BLaER1 treated with 17β-estradiol and CSF1 and Interleukin-3, amounts not matched to agents 10 nM and 100 nM (cell line): Measurements from ENCODE around the gene USB1.

Experiments
- H3K27ac ChIP-seq, 11 experiments: shearing (Covaris generic); formaldehyde crosslinking; 2 replicates each; pipeline ENCODE4 v1.8.1; 2022
- H3K27me3 ChIP-seq, 11 experiments: shearing (Covaris generic); formaldehyde crosslinking; 2 replicates each; pipeline ENCODE4 v1.8.1; 2022
- H3K36me3 ChIP-seq, 11 experiments: shearing (Covaris generic); formaldehyde crosslinking; 2 replicates each; pipeline ENCODE4 v1.8.1; 2022
- H3K4me1 ChIP-seq, 10 experiments: shearing (Covaris generic); formaldehyde crosslinking; 2 replicates each; pipeline ENCODE4 v1.8.1; 2022
- H3K4me2 ChIP-seq, 11 experiments: shearing (Covaris generic); formaldehyde crosslinking; 2 replicates each; pipeline ENCODE4 v1.8.1; 2022
- H3K4me3 ChIP-seq, 10 experiments: shearing (Covaris generic); formaldehyde crosslinking; 2 replicates each; pipeline ENCODE4 v1.8.1; 2022
- H3K9ac ChIP-seq, 11 experiments: shearing (Covaris generic); formaldehyde crosslinking; 2 replicates each; pipeline ENCODE4 v1.8.1; 2022
- H3K9me3 ChIP-seq, 11 experiments: shearing (Covaris generic); formaldehyde crosslinking; replicated peaks in 1 of 11; 2 replicates each; pipeline ENCODE4 v1.8.1; 2022
- H4K20me1 ChIP-seq, 11 experiments: shearing (Covaris generic); formaldehyde crosslinking; 2 replicates each; pipeline ENCODE4 v1.8.1; 2022
- Cebpa-rat ChIP-seq, 11 experiments: shearing (Covaris generic); IDR thresholded peaks; 2 replicates each; pipeline ENCODE4 v1.8.1; 2022

USB1 gene

GRCh38 chr16:58024486-58025350, 23.5 kb downstream of the USB1 start:
- no peak overlapping the region for H3K27ac ChIP-seq
- peaks cover 41 to 64% (median 50%) of the 10 kb centered on the region in 10 experiments for H3K4me1 ChIP-seq
- TF ChIP-seq Cebpa-rat (IDR thresholded peaks at IDR 0.05) = no peak

DNA sequence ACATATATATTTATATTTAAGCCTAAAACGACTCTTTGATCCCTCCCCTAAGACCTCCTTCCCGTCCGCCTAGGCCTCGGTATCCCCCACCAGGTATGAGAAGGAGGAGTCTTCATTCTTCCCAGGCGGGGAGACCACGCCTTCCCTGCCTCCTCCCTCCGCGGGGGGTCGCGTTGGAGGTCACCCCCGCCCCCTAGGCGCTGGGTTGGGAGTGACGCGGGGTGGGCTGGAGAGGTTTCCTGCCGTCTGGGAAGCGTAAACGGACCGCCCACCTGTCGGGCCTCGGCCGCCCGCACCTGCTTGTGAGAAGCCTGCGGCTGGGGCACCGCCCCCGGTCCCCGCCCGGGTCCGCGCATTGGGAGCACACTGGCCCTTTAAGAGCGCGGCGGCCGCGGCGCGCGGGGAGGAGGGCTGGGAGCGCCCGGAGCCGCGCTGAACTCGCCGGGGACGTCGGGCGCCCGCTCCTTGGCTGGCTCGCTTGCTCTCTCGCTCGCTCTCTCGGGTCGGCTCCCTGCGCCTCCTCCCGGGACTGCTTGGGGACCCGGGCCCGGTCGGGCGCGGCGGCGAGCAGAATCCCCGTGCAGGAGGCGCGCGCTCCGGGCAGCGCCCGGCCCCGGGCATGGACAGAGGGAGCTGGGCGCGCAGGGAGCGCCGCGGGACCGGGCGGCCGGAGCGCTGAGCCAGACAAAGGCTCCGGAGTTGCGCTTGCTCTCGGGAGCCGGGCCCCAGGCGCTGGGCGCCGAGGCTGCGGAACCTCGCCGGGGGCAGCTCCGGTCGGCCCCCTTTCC, 24.3 kb downstream of the USB1 start, which contains the start of gene MMP15:
MMP15 (plus strand) TSS at position 404 of the 788 bp plus-strand sequence. CDS start 597 bp downstream, outside the sequence.
- Histone ChIP-seq H3K9ac (peak within 1 kb of the TSS; percentile 43 to 73 (median 67)), H3K9me3 (no peaks in the 10 kb centered on the region), H3K27ac (no peak within 1 kb of the TSS), H3K27me3 (peaks cover 48 to 75% (median 64%) of the 10 kb centered on the region in 11 experiments), H3K4me3 (peak within 1 kb of the TSS; percentile 62 to 72 (median 67)), H3K4me1 (peaks cover 34 to 58% (median 43%) of the 10 kb centered on the region in 10 experiments), H4K20me1 (peaks cover 5 to 82% (median 46%) of the 10 kb centered on the region in 11 experiments; a peak in 21 of 22 replicates), H3K36me3 (peaks cover 0 to 16% (median 0%) of the 10 kb centered on the region in 11 experiments; a peak in 6 of 22 replicates), H3K4me2 (peak within 1 kb of the TSS; percentile 88 to 100 (median 98))
- no peak for TF ChIP-seq Cebpa-rat (IDR thresholded peaks at IDR 0.05)

More at GRCh38 chr16:58024486-58025350, 23.5 kb downstream of the USB1 start:
- Histone ChIP-seq H3K27me3 (peaks cover 48 to 75% (median 64%) of the 10 kb centered on the region in 11 experiments), H4K20me1 (peaks cover 10 to 90% (median 53%) of the 10 kb centered on the region in 11 experiments; a peak in 21 of 22 replicates), H3K4me3 (peak overlapping the region; percentile 62 to 72 (median 67)), H3K9me3 (no peaks in the 10 kb centered on the region), H3K9ac (peak overlapping the region in 9 of 11 experiments; percentile 11 to 73 (median 68); a peak in 14 of 22 replicates), H3K4me2 (peak overlapping the region; percentile 88 to 100 (median 98)), H3K36me3 (peaks cover 0 to 22% (median 5%) of the 10 kb centered on the region in 11 experiments; a peak in 10 of 22 replicates)

DNA sequence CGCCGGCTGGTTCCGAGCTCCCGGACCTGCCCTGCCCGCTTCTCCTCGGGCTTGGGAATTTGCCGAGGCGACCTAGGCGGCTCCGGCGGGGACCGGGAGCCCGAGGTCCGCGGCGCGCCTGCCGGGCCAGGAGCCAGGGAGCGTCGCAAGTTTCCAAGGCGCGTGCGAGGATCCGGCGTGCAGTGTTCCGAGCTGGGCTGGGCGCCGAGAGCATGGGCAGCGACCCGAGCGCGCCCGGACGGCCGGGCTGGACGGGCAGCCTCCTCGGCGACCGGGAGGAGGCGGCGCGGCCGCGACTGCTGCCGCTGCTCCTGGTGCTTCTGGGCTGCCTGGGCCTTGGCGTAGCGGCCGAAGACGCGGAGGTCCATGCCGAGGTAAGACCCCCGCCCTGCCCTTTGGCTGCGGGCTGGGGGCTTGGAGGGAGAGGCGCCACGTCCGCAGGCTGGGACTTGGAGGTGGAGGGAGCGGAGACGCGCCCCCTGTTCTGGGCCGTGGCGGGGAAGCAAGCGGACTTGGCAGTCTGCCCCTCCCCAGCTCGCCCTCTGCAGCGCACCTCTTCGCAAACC, 25.0 kb downstream of the USB1 start:
- peak overlapping the region; percentile 88 to 100 (median 98) for H3K4me2 ChIP-seq
- peak overlapping the region; percentile 43 to 73 (median 67) for H3K9ac ChIP-seq
- H3K4me3 ChIP-seq = peak overlapping the region; percentile 62 to 72 (median 67)
- peaks cover 48 to 75% (median 64%) of the 10 kb centered on the region in 11 experiments for H3K27me3 ChIP-seq
- H3K9me3 ChIP-seq = no peaks in the 10 kb centered on the region
- TF ChIP-seq Cebpa-rat (IDR thresholded peaks at IDR 0.05) = no peak
- H3K4me1 ChIP-seq = peaks cover 34 to 59% (median 45%) of the 10 kb centered on the region in 10 experiments
- H3K36me3 ChIP-seq = peaks cover 0 to 11% (median 0%) of the 10 kb centered on the region in 11 experiments; a peak in 6 of 22 replicates
- H3K27ac ChIP-seq = no peak overlapping the region
- peaks cover 0 to 75% (median 42%) of the 10 kb centered on the region in 11 experiments; a peak in 21 of 22 replicates for H4K20me1 ChIP-seq

DNA sequence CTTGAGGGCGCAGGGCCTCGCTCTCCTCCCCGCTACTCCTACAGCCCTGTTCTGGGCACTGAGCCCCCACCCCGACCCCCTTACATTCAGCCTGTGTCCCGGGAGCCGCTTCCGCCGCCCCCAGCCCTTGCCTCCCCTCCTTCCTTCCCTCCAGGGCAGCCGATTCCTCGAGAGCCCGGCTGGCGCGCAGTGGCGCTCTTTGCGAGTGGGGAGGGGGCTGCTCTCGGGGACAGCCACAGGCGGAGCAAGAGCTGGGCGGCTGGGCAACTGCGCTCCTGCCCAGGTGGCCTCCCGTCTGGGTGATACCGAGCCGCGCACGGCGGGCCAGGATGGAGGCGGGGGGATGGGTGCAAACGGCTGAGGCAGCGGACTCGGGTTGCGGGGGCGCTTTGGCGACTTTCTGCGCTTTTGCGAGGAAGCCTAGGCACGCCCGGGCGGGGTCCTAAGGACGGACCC, 25.5 kb downstream of the USB1 start:
- peaks cover 0 to 5% (median 0%) of the 10 kb centered on the region in 11 experiments; a peak in 1 of 22 replicates for H3K36me3 ChIP-seq
- no peak for TF ChIP-seq Cebpa-rat (IDR thresholded peaks at IDR 0.05)
- peaks cover 34 to 65% (median 45%) of the 10 kb centered on the region in 10 experiments for H3K4me1 ChIP-seq
- peak overlapping the region; percentile 62 to 72 (median 67) for H3K4me3 ChIP-seq
- peak overlapping the region; percentile 88 to 100 (median 98) for H3K4me2 ChIP-seq
- no peaks in the 10 kb centered on the region for H3K9me3 ChIP-seq
- peaks cover 0 to 71% (median 42%) of the 10 kb centered on the region in 11 experiments; a peak in 20 of 22 replicates for H4K20me1 ChIP-seq
- no peak overlapping the region for H3K27ac ChIP-seq
- H3K9ac ChIP-seq = peak overlapping the region; percentile 12 to 73 (median 59); a peak in 14 of 22 replicates
- peaks cover 48 to 75% (median 64%) of the 10 kb centered on the region in 11 experiments for H3K27me3 ChIP-seq

GRCh38 chr16:58027161-58027915, 26.1 kb downstream of the USB1 start:
- H3K36me3 ChIP-seq = no peaks in the 10 kb centered on the region
- H3K4me2 ChIP-seq = peak overlapping the region; percentile 88 to 100 (median 98)
- peaks cover 0 to 65% (median 37%) of the 10 kb centered on the region in 11 experiments; a peak in 20 of 22 replicates for H4K20me1 ChIP-seq
- TF ChIP-seq Cebpa-rat (IDR thresholded peaks at IDR 0.05) = no peak
- H3K4me3 ChIP-seq = peak overlapping the region; percentile 62 to 72 (median 67); a peak in 19 of 20 replicates
- no peak overlapping the region for H3K27ac ChIP-seq
- H3K27me3 ChIP-seq = peaks cover 48 to 73% (median 64%) of the 10 kb centered on the region in 11 experiments
- no peaks in the 10 kb centered on the region for H3K9me3 ChIP-seq
- H3K4me1 ChIP-seq = peaks cover 33 to 63% (median 45%) of the 10 kb centered on the region in 10 experiments
- peak overlapping the region in 2 of 11 experiments; percentile 71 to 72; a peak in 2 of 22 replicates for H3K9ac ChIP-seq

DNA sequence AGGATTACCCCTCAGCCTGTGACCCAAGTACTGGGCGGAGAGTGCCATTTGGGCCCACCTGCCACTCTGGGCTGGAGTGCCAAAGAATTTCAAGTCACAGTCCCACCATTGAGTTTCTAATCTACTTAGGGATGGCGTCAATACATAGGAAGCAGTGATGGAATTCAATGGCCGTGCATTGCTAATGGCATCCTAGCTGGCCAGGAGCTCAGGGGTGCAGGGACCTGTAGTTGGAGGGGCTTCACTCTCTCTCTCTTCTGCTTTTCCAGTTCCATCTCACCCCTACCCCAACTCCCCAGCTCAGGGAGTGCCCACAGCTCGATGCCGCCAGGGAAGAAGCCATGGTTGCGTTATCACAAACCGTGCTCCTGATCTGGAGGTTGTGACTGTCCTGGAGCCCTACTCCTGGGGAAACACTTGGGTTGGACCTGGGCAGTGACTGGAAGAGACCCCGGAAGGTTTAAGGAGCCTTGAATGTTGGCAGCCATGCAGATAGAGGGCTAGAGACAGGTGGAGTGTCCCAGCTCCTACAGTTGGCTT, 26.8 kb downstream of the USB1 start:
- no peak overlapping the region for H3K9ac ChIP-seq
- H3K4me2 ChIP-seq = peak overlapping the region in 3 of 11 experiments; percentile 8 to 51 (median 15); a peak in 3 of 22 replicates
- H3K27me3 ChIP-seq = peaks cover 48 to 67% (median 61%) of the 10 kb centered on the region in 11 experiments
- no peak for TF ChIP-seq Cebpa-rat (IDR thresholded peaks at IDR 0.05)
- H3K27ac ChIP-seq = no peak overlapping the region
- H3K9me3 ChIP-seq = no peaks in the 10 kb centered on the region
- H3K4me3 ChIP-seq = no peak overlapping the region
- H3K4me1 ChIP-seq = peaks cover 26 to 56% (median 39%) of the 10 kb centered on the region in 10 experiments
- no peaks in the 10 kb centered on the region for H3K36me3 ChIP-seq
- H4K20me1 ChIP-seq = peaks cover 0 to 58% (median 30%) of the 10 kb centered on the region in 11 experiments; a peak in 19 of 22 replicates

DNA sequence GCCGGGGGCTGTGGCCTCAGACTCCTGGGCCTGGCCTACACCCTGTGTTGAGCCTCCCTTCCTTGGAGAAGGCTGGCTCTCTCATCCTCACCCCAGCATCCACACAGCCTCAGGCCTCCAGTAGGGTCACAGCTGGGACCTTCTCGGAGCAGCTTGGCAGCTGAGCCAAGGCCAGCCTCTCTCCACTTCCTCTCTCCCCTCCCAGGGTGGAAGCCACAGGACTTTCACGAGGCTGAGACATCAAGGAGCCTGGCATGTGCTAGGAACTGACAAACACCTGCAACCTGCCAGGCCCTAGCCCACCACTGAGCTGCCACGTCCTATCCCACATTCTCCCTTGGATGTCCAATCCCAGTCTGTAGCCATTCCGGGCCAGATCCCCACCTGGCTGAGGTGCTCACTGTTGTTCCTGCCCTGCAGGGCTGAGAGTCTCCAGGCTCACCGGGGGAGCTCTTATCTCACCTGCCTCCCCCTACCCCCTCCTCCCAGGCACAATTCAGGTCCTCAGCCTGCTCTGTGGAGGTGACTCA, 27.4 kb downstream of the USB1 start:
- peaks cover 27 to 53% (median 37%) of the 10 kb centered on the region in 10 experiments for H3K4me1 ChIP-seq
- no peak for TF ChIP-seq Cebpa-rat (IDR thresholded peaks at IDR 0.05)

More for the DNA sequence above, 27.4 kb downstream of the USB1 start:
- peak overlapping the region in 4 of 11 experiments; percentile 8 to 51 (median 20); a peak in 5 of 22 replicates for H3K4me2 ChIP-seq
- no peak overlapping the region for H3K9ac ChIP-seq
- peaks cover 0 to 52% (median 27%) of the 10 kb centered on the region in 11 experiments; a peak in 19 of 22 replicates for H4K20me1 ChIP-seq
- no peaks in the 10 kb centered on the region for H3K9me3 ChIP-seq
- no peak overlapping the region for H3K4me3 ChIP-seq
- H3K27me3 ChIP-seq = peaks cover 45 to 61% (median 55%) of the 10 kb centered on the region in 11 experiments
- H3K27ac ChIP-seq = no peak overlapping the region
- H3K36me3 ChIP-seq = no peaks in the 10 kb centered on the region
